Cardiac fibroblast (primary cell): ENCODE results near the gene CHDH.

Experiments used
- DNase-seq, 2 donors: peaks; one replicate each; pipeline versions ENCODE4 v3.0.0 to v3.0.0-alpha.2; 2010; ENCODE audit warnings: low read depth in 2 of 2
- H3K4me3 ChIP-seq, 2 donors: replicated peaks in 1 of 2; 1 replicate in 1 of 2; 2 replicates in 1 of 2; pipeline ENCODE4 v1.5.1; 2011; ENCODE audit warnings: low read depth in 2 of 2, low read length in 2 of 2, mild to moderate bottlenecking in 2 of 2, moderate library complexity in 1 of 2
- CTCF ChIP-seq: IDR thresholded peaks from one replicate; pipeline ENCODE4 v1.5.1; 2011; ENCODE audit warnings: low read depth, mild to moderate bottlenecking, low read length, inconsistent platforms

Gene CHDH

GRCh38 chr3:53792866-53793265 lies 53.4 kb downstream of the CHDH start:
- H3K4me3 ChIP-seq: no peak overlapping the region
- DNase-seq: no peak
- no peak for TF ChIP-seq CTCF

- TF ChIP-seq CTCF: no peak
- H3K4me3 ChIP-seq: no peak overlapping the region
- no peak for DNase-seq
Measured at GRCh38 chr3:53791317-53791716, 54.9 kb downstream of the CHDH start.

- no peak for TF ChIP-seq CTCF
Measured at GRCh38 chr3:53790470-53790869, 55.7 kb downstream of the CHDH start.

GRCh38 chr3:53789459-53789858 lies 56.8 kb downstream of the CHDH start:
- no peak for DNase-seq
- no peak for TF ChIP-seq CTCF
- no peak overlapping the region for H3K4me3 ChIP-seq

More at GRCh38 chr3:53790470-53790869, 55.7 kb downstream of the CHDH start:
- H3K4me3 ChIP-seq: no peak overlapping the region
- DNase-seq: no peak

GRCh38 chr3:53788038-53788437 lies 58.2 kb downstream of the CHDH start:
- TF ChIP-seq CTCF: no peak
- no peak overlapping the region for H3K4me3 ChIP-seq
- no peak for DNase-seq

- no peak overlapping the region for H3K4me3 ChIP-seq
- no peak for TF ChIP-seq CTCF
- DNase-seq: no peak
Measured at GRCh38 chr3:53787016-53787415, 59.2 kb downstream of the CHDH start.

GRCh38 chr3:53780806-53781205 lies 65.4 kb downstream of the CHDH start:
- DNase-seq: no peak
- TF ChIP-seq CTCF: no peak

More at GRCh38 chr3:53780806-53781205, 65.4 kb downstream of the CHDH start:
- no peak overlapping the region for H3K4me3 ChIP-seq
